Measurements from ENCODE around the gene FERMT2.

Gene FERMT2

DNA sequence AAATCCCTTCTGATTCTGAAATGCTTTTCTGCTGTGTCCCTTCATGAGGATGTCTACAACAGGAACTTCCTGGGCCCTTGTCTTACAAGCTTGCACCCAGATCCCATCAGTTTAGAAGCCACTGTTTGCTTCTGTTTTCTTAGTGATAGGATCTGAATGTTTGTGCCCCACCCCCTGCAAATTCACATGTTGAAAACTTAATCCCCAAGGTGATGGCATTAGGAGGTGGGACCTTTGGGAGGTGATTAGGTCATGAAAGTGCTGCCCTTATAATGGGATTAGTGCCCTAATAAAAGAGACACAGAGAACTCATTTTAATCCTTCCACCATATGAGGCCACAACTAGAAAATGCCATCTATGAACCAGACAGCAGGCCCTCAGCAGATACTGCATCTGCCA is 123.4 kb downstream of the FERMT2 start:
- no peak for DNase-seq (ENCODE audit: low read depth, low spot score)

- no peak for DNase-seq (ENCODE audit: low read depth, low spot score)
Observed at GRCh38 chr14:52825085-52825484, 125.8 kb downstream of the FERMT2 start.

DNA sequence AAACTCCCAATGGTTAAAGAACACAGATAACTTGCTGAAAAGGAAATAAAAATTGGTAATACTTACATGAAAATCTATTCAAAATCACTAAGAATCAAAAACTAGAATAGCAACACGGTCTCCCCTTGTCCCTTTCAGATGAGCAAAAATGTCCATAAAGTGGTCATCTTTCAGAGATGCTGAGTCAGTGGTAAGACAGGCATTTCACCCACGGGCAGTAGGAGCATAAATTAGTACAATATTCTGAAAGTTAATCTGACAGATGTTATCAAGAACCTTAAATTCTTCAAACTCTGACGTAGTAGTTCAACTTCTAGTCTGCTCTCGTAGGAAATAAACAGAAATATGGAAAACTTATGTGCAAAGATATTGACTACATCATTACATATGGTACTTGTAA is 126.4 kb downstream of the FERMT2 start:
- DNase-seq (ENCODE audit: low read depth, low spot score) = no peak

- DNase-seq (ENCODE audit: low read depth, low spot score) = no peak
Observed at GRCh38 chr14:52821805-52822250, 129.0 kb downstream of the FERMT2 start.

GRCh38 chr14:52808101-52808500 is 142.7 kb downstream of the FERMT2 start:
- DNase-seq (ENCODE audit: low read depth, low spot score) = no peak

Measured in ELF-1 (cell line).